HG02678 (cell line): ENCODE results near the gene ARMC6.
A peak's percentile ranks its signal among the peaks of the same experiment; 100 is the strongest.

Experiments
- ATAC-seq: cut with Tn5 transposase; IDR thresholded peaks from one replicate; pipeline ENCODE4 v1.9.1; 2021; ENCODE audit warnings: mild to moderate bottlenecking, moderate library complexity; ENCODE audit not compliant: unreplicated experiment

Gene ARMC6

DNA sequence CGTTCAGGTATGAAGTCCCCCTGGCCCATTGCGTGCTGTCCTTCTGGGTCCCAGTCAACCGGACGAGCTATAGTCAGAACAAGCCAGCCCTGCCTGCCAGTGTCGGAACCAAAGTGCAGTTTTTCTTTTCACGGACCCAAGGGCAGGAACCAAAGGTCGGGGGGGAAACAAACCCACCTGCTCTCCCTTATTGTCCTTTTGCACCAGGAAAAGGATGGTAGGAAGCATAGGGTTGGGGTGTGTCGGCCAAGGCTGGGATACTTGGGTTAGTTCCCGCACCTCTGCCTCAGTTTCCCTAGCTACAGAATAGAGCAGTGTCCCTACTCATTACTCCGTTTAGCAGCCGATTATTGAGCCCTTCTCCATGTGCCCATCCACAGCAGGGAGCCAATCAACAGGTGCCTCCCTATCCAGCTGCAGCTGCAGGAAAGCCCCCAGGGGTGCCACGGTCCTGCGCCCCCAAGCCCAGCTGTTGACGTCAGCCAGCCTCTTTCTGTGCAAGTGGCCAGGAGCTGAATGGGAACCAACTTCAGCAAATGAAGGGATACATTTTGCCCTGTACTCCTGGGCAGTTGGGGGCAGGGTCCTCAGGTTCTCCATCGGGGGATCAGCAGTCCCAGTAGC lies 21.0 kb downstream of the ARMC6 start:
- ATAC-seq, result no peak

DNA sequence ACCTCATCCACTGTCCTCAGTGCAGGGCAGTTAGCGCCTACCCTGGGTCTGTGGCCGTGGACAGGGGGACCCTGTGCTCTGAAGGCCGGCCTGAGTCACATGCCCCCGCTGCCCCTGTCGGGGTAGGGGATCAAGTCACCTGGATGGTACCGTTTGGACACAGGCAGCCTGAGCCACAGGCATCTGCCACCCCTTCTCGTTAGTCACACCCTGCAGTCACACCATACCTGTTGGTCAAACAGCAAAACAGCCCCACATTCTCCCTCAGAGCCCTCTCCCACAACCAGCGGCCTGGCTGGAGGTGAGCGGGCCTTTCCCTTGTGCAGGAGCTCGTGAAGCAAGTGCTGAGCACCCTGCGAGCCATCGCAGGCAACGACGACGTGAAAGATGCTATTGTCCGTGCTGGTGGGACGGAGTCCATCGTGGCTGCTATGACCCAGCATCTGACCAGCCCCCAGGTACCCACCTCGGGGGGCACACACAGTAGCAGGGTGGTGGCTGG lies 21.6 kb downstream of the ARMC6 start:
- no peak for ATAC-seq

DNA sequence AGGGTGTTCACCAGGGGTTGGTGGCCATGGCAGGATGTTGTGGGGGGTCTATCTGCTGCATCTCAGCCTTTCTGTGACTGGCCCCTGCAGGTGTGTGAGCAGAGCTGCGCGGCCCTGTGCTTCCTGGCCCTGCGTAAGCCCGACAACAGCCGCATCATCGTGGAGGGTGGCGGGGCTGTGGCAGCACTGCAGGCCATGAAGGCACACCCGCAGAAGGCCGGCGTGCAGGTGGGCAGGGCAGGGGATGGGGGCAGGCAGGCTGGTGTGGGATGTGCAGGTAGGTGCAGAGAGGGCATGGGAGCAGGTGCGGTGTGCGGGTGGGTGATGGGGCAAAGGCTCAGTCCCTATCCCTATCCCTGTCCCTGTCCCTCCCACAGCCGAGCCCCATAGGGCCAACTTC lies 22.3 kb downstream of the ARMC6 start:
- ATAC-seq, result no peak

DNA sequence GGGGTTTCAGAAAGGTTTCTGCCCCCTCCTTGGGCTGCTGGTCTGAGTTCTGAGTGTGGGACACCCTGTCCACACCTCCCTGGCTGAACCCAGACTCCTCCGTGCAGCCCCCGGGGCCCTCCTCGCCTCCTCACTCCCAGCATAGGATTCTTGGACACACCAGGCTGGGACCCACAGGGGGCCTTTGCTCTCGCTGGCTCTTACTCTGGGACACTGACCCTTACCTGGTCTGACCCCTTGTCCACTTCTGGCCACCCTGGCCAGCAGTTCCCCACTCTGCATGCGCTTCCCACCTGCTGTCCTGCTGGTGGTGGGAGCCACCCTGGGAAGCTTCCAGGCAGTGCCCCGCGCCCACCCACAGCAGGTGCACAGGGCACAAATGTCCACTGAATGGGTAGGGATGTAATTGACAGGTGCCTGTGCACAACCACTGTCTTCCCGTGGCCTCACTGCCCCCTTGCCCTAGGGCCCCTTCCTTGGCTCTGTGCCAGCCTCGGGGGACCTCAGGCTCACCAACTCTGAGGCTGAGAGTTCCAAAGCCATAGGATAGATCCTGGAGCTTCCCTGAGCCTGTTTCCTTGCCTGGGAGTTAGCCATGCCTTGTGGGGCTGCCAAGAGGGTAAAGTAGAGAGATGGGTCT lies 23.4 kb downstream of the ARMC6 start:
- no peak for ATAC-seq

DNA sequence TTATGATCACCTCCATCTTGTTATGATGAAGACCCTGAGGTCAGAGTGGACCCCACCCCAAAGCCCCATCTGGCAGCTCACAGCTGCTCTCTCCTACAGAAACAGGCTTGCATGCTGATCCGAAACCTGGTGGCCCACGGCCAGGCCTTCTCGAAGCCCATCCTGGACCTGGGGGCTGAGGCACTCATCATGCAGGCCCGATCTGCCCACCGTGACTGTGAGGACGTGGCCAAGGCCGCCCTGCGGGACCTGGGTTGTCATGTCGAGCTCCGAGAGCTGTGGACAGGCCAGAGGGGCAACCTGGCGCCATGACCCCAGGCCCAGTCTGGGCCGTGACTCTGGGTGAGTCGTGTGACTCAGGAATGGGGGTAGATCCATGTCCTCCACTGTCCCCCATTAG lies 23.9 kb downstream of the ARMC6 start:
- ATAC-seq, result no peak

DNA sequence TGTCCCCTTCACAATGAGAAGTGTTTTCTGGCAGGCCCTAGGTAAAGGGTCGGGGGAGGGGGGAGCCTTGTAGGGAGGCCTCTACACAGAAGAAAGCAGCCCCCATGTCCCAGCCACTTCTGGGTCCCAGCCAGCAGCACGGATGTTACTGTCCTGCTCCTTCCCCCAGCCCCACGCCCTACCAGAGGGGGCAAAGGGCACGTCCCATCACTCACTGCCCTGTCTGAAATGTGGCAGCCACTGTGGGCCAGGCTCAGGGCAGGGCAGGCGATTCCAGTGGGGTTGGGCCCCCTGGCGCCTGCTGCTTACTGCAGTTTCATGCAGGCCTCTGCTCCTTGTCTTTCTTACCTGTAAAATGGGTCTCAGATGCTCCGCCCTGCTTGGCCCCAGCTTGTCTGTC lies 24.3 kb downstream of the ARMC6 start:
- no peak for ATAC-seq

DNA sequence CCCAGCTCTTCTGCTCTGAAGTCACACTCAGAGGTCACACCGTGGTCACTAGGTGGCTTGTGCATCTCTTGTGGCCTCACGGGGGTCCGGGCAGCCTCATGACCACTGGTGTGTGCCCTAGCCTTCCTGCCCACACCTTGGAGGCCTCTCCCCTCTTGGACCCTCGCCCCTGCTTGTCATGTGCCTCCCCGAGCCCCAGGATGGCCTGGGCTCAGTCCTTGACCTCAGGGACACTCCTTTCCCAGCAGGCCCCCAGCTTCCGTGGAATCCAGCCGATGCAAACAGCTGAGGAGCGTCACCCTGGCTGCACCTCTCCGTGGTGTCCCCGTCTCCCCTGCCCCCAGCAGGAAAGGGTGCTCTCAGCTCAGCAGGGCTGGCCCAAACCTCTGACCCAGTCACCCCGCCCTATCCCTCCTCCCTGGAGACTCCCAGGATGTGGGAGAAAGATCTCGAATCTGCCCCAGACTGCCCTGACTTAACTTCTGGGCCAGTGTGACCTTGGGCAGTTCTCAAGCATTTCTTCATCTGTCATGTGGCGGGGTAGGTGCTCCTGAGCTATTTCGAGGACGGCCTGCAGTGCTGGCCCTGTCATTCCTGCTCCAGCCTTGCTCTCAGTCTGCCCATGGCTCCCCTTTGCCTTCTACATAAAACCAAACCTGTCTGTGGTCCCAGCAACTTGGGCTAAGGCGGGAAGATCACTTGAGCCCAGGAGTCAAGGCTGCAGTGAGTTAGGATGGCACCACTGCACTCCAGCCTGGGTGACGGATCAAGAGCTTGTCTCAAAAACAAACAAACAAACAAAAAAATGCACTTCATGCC lies 25.8 kb downstream of the ARMC6 start:
- ATAC-seq, result no peak

DNA sequence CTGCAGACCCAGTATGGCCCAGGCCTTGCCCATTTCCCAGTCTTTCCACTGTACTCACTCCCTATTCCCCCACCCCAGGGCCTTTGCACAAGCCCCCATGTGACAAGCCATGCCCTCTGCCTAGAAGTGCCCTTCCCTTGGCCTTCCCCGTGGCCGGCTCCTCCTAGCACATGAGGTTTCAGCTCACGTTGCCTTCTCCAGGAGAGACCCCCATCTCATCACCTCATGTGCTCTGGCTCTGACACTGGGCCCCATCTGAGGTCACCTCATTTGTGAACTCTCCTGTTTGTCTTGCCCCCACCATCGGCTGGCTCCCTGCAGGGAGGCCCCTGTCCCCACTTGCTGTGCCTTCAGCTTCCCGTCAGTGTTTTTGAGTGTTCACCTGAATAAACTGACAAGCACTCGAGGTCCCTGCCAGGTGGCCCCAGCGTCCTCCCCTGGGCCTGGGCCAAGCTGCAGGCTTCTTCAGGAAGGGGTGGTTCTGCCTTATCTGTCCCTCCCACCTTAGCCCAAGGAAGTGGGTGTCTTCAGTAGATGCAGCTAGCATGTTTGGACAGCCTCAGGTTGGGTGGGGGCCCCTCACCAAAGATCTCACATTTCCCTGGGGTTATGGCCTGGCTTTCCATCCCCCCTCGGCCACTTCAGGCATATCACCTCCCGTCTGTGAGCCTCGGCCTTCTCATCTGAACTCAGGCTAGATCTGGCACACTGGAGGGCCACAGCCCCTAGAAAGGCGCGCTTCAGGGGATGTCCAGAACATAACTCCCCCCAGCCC lies 26.6 kb downstream of the ARMC6 start:
- ATAC-seq, result no peak

DNA sequence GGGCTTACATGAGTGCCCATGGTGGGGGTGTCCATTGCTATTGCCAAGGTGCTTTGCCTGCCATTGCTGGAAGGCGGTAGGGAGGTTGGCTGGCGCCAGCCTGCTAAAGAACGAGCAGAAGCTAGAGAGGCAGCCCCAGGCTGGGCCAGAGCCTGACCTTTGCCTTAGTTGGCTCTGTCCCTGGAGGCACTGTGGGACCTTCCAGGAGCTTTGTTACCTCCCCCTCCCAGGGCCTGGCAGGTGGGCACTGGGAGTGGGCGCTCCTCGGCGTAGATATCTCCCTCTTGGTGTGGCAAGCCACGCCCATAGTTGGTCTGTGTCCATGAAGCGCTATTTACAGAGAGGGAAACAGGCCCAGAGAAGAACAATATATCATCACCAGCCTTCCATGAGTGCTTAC lies 28.1 kb downstream of the ARMC6 start:
- ATAC-seq, result no peak

DNA sequence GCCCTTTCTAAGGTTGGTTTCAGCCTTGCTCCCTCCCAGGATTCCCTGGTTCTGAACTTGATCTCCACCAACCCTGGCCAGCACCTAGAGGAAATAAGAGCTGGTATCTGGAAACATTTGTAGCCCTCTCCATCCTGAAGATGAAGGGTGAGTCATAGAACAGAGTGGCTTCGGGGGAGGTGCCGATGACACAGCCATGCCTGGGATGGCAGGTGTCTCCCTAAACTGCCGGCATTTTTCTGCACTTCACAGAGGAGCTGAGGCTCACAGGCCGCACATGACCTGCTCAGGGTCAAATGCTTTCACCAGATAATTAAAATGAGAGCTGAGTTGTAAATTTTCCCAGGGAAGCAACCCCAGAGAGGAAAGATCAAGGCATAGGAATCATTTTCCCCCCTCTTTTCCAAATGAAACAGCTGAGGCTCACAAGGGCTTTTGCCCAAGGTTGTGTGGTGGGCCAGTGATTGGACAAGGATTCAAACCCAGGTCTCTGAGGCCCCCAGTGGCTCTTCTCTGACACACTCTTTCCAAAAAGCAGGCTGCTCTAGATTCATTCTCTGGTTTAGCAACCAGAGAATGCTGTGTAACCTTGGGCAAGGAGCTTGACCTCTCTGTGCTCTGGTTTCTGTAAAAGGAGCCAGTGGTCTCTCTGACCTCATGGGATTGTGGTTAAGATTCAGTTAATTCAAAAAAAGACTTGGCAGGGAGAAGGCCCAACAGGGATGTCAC lies 29.2 kb downstream of the ARMC6 start:
- no peak for ATAC-seq

DNA sequence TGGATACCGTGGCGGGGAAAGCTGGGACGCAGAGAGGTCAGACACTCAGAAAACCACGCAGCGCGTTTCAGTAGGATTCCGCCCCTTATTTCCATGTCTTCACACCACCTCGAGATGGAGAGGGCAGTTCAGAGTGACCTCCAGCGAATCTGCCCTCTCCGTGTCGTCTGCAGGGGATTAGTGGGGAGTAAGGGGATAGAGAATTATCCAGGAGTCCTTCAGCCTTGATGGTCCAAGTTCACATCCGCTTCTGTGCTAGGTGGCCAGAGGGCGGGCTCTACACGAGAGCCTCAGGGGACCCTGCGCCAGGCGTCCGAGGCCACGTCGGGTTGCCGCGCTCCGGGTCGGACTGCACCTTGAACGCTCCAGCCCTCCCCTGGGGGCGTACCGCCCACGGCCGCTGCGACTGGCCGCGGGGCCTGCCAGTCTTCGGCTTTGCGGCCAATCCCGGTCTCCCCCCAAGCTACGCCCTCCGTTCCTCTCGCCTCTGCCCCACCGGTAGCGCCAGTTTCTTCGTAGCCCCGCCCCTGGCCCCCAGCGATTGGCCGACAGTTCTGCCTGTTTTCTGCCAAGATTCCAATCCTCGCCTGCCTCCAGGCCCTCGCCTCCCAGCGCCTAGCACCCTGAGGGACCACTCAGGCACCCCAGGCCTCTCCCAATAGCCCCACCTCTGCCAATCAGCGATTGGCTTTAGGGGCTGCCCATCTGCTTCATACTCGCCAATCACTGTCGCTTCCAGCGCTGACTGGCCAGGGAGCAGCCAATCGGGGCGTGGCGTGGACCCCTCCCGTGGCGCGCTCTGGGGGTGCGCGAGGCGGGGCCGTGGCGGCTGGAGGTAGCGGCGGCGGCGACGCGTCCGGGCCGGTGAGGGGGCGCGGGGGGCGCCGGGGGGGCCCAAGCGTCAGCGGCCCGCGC lies 30.0 kb downstream of the ARMC6 start, which contains the start of gene SLC25A42:
Gene SLC25A42, plus strand, starts transcription at position 812 of the 915 bp plus-strand sequence. CDS start 32,131 bp downstream, outside the sequence.
- ATAC-seq, result peak; percentile 93

DNA sequence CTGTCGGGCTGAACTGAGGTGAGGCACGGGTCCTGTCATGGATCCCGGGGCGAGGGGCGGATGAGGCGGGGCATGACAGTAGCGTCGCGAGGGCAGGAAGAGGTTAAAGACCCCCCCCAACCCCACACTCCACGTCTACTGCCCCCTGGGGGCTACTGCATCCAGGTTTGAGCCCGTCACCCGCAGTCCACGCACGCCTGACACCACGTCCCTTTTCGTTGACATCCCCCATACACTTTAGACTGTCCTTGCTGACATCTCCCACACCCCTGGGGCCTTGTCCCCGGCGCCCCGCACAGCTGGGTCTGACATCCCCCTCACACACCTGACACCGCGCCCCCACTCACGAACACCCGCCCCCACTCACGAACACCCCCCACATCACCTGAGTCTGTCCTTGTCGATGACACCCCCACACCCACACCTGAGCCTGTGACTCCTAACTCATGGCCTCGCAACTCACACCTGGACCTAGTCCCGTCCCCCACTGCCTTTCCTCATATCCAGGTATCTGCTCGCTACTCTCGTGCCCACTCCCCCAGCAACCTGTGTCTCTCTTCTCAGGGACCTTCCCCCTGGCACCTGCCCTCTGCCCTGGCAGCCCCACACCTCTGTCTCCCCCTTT lies 30.8 kb downstream of the ARMC6 start:
- ATAC-seq, result no peak

DNA sequence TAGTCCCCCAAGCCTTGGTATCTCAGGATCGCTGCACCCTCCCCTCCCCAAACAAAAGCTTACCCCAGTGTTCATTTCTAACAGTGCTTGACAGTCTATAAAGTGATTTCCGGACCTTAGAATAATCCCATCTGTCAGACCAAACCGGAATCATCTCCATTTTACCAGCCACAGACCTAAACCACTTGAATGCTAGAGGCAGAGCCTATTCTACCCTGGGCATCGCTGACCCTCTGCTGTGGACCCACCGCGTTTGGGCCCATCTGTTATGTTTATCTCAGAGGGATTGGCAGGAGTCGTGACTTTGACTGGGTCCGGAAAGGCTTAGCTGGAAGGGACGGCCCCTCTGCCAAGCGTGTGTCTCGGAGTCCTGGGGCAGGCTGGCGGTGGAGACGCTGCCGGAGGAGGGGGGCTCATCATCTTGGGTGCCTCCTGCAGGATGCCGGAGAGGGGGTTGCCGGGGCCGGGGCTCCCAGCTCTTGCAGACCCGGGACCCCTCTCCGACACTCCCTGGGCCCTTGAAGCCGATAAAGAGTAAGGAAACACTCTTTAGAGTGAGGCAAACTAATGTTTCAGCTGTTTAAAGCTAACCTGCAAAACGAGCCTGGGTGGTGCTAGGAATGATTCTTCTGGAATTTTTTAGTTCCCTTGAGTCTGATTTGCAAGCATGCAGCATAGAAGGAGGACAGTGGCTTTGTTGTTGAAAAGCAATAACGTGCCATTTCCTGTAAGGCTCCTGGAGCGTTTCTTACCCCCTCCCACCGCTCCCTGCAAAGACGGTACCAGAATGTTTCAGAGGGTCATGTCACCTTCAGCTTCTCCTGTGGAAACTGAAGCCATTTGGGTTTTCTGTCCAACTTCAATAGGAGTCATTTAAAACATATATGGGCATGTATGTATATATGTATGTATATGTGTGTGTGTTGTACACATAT lies 31.7 kb downstream of the ARMC6 start:
- no peak for ATAC-seq

DNA sequence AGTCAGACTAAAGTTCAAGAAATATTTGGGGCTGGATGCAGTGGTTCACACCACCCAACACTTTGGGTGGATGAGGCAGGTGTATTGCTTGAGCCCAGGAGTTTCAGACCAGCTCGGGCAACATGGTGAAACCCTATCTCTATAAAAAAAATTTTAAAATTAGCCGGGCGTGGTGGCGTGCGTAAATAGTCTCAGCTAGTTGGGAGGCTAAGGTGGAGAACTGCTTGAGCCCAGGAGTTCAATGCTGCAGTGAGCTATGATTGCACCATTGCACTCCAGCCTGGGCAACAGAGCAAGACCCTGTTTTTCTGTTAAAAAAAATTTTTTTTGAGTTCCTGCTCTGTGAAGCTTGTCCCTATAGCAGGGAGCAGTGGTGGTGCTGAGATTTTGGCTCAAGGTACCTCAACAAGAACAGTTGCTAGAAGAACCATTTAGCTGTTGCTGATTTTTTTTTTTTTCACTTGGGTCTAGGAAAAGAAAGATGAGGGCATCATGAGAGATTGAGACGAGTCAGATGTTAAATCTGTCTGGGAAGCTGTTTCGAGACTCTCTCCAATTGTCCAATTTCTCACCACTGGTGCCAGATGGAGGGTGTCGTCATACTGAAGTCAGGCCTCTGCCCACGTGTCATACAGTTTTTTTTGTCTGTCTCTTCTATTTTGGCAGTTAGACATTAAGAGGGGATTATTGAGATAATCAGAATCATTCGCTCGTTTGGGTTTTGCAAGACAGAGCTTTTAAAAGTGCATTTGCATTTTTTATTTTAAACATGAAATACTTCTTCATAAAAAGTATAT lies 34.1 kb downstream of the ARMC6 start:
- ATAC-seq, result no peak

DNA sequence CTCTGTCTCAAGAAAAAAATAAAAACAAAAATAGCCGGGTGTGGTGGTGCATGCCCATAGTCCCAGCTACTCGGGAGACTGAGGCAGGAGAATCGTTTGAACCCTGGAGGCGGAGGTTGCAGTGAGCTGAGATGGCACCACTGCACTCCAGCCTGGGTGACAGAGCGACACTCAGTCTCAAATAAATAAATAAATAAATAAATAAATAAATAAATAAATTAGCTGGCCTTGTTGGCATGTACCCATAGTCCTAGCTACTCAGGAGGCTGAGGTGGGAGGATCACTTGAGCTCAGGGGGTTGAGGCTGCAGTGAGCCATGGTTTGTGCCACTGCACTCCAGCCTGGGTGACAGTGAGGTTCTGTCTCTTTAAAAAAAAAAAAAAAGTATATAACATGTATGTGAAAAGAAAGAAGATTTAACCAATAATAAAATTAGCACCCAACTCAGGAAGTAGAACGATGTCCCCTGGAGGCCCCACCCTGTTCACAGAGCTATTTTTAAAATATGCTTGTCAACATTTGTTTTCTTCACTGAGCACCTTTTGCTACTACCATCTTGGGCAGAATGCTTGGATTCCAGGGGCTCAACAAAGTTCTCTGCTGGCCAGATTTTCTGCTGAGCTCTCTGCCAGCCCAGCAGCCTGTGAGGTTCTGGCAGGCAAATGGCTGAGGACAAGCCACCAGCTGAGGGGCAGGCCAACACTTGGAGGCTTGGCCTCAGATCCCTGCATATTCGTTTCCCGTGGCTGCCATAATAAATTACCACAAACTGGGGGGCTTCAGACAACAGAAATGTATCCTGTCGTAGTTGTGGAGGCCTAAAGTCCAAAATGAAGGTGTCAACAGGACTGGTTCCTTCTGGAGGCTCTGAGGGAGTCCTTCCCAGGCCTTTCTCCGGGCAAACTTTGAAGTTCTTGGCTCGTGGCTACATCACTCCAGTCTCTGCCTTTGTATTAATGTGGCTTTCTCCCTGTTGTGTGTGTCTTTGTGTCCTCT lies 35.6 kb downstream of the ARMC6 start:
- ATAC-seq, result no peak

DNA sequence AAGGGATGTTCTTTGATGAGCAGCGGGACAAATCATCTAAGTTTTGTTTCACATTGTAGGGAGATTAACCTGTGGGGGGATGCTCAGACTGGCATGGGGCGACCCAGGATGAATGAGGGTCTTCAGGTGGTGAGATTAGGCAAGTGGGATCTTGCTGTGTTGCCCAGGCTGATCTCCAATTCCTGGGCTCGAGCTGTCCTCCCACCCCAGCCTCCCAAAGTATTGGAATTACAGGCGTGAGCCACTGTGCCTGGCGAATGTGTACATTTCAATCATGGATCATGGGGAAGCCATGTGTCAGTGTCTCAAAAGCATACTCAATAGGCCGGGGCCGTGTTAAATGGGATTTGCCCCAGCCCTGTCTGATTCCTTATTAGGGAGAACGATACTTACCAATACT lies 38.5 kb downstream of the ARMC6 start:
- ATAC-seq, result no peak
